K562 (cell line): ENCODE measurements around the gene EGR1. TPM values are rescaled to one million over a fixed set of nuclear protein-coding genes. Genes with fewer than 3 reads are reported as not detected.

Source experiments
- ATAC-seq: fragments of 200-7000 bp; cut with Tn5 transposase; 3 replicates; pipeline ENCODE4 v1.9.1; 2020; ENCODE audit warnings: moderate library complexity
- BruUV-seq: library from RNA; stranded (reverse); fragments of 400-500 nt; replicated peaks from 2 replicates; lab custom pipeline; 2021; lab: Mats Ljungman, UMichigan
- CTCF ChIA-PET: fragments of 300-600 bp; formaldehyde crosslinking; extraction: SDS; loops from one replicate; lab custom pipeline; 2021; ENCODE audit warnings: low intra/inter-chr PET ratio; lab: Yijun Ruan, JAX
- POLR2A ChIA-PET: fragments of 300-600, 350-650 bp; sonication (Branson Sonifier 250); formaldehyde crosslinking; extraction: SDS; loops from one replicate; lab custom pipeline; 2021; ENCODE audit warnings: antibody characterized with exemption, inconsistent platforms; lab: Yijun Ruan, JAX
- DNase-seq, 4 experiments: peaks; one replicate each; pipeline versions ENCODE4 v3.0.0 to v3.0.0-alpha.2; 2011 to 2018; ENCODE audit warnings: low spot score in 3 of 4, mixed read lengths in 3 of 4; ENCODE audit errors: extremely low read depth in 1 of 4
- FAIRE-seq: peaks from 2 replicates; lab custom pipeline; 2011; peaks lifted over from hg19 to GRCh38; lab: Jason Lieb, UNC
- H2AFZ ChIP-seq: 2 replicates; pipeline ENCODE4 v1.6.0; 2011; ENCODE audit warnings: low read depth, low read length, control low read depth, inconsistent platforms
- H3K27ac ChIP-seq: fragments of 200-600 bp; 3 replicates; pipeline ENCODE4 v1.8.0; 2011; ENCODE audit warnings: low read depth, mild to moderate bottlenecking, control low read depth, inconsistent platforms, low read length, moderate library complexity, mixed read lengths; ENCODE audit errors: extremely low read depth
- H3K27me3 ChIP-seq, 2 experiments: fragments of 300-600 bp in 1 of 2; 2 replicates in 1 of 2; 3 replicates in 1 of 2; pipeline versions ENCODE4 v1.6.0 to v1.8.0; 2011; ENCODE audit warnings: inconsistent platforms in 2 of 2, low read length in 2 of 2, mild to moderate bottlenecking in 1 of 2, mixed read lengths in 1 of 2, moderate library complexity in 1 of 2; ENCODE audit not compliant: control insufficient read depth in 2 of 2, insufficient read depth in 2 of 2
- H3K36me3 ChIP-seq: fragments of 300-600 bp; 3 replicates; pipeline ENCODE4 v1.8.0; 2011; ENCODE audit warnings: mild to moderate bottlenecking, low read length, inconsistent platforms; ENCODE audit not compliant: control insufficient read depth, insufficient read depth
- H3K4me1 ChIP-seq, 2 experiments: fragments of 200-600 bp in 1 of 2; replicated peaks in 1 of 2; 2 replicates in 1 of 2; 3 replicates in 1 of 2; pipeline versions ENCODE4 v1.5.1 to v1.8.0; 2011; ENCODE audit warnings: inconsistent platforms in 2 of 2, low read length in 2 of 2, mild to moderate bottlenecking in 1 of 2, mixed read lengths in 1 of 2, moderate library complexity in 1 of 2; ENCODE audit not compliant: control insufficient read depth in 2 of 2, insufficient read depth in 2 of 2
- H3K4me2 ChIP-seq: 2 replicates; pipeline ENCODE4 v1.6.1; 2011; ENCODE audit warnings: low read length, control low read depth, inconsistent platforms, mixed read lengths; ENCODE audit not compliant: insufficient read depth
- H3K4me3 ChIP-seq: fragments of 200-600 bp; sonication (generic), shearing (Covaris generic); 2 replicates; pipeline ENCODE4 v1.5.1; 2016; ENCODE audit warnings: control low read depth, inconsistent platforms
- H3K79me2 ChIP-seq: fragments of 200-600 bp; 3 replicates; pipeline ENCODE4 v1.8.0; 2011; ENCODE audit warnings: low read length, inconsistent platforms; ENCODE audit not compliant: control insufficient read depth, insufficient read depth
- H3K9ac ChIP-seq, 2 experiments: 2 replicates each; pipeline versions ENCODE4 v1.6.0 to v1.6.1; 2011; ENCODE audit warnings: low read depth in 2 of 2, low read length in 2 of 2, control low read depth in 1 of 2, inconsistent platforms in 1 of 2, mild to moderate bottlenecking in 1 of 2, mixed read lengths in 1 of 2; ENCODE audit not compliant: insufficient read depth in 1 of 2
- H3K9me1 ChIP-seq: one replicate; pipeline ENCODE4 v1.6.0; 2011; ENCODE audit warnings: inconsistent platforms, mild to moderate bottlenecking, low read length, moderate library complexity; ENCODE audit not compliant: control insufficient read depth, insufficient read depth
- H3K9me3 ChIP-seq: replicated peaks from 2 replicates; pipeline ENCODE4 v1.5.1; 2011; ENCODE audit warnings: low read depth, low read length, inconsistent platforms; ENCODE audit not compliant: control insufficient read depth, insufficient read depth
- H4K20me1 ChIP-seq: replicated peaks from 2 replicates; pipeline ENCODE4 v1.6.1; 2011; ENCODE audit warnings: low read length, inconsistent platforms, mixed read lengths; ENCODE audit not compliant: control insufficient read depth, insufficient read depth
- ARNT ChIP-seq, 2 experiments: fragments of 450-650 bp; IDR thresholded peaks; 2 replicates each; pipeline ENCODE4 v1.6.1; 2016; ENCODE audit warnings: mild to moderate bottlenecking in 1 of 2
- FOXA1 ChIP-seq: fragments of 450-650 bp; IDR thresholded peaks from 2 replicates; pipeline ENCODE4 v1.6.1; 2016; ENCODE audit warnings: mild to moderate bottlenecking, borderline replicate concordance
- HNRNPUL1 ChIP-seq: fragments of 200-400 bp; formaldehyde crosslinking; IDR thresholded peaks from 2 replicates; pipeline ENCODE4 v1.6.1; 2017; ENCODE audit warnings: low read length
- KDM2B ChIP-seq: fragments of 250-450 bp; sonication (Bioruptor Pico); IDR thresholded peaks from 2 replicates; pipeline ENCODE4 v1.8.0; 2021; ENCODE audit warnings: mild to moderate bottlenecking, moderate library complexity
- NFIC ChIP-seq: fragments of 450-650 bp; IDR thresholded peaks from 2 replicates; pipeline ENCODE4 v1.6.1; 2017; ENCODE audit warnings: mild to moderate bottlenecking, inconsistent platforms
- NR2C2 ChIP-seq, 2 experiments: fragments of 200-800 bp in 1 of 2; sonication (Bioruptor generic) in 1 of 2; sonication (generic) in 1 of 2; formaldehyde crosslinking in 1 of 2; IDR thresholded peaks; 2 replicates each; pipeline versions ENCODE4 v1.6.1 to v1.8.0; 2016 to 2022; ENCODE audit warnings: mild to moderate bottlenecking in 1 of 2, missing compliant biosample characterization in 1 of 2, missing genetic modification characterization in 1 of 2, missing genetic modification reagents in 1 of 2
- PHB2 ChIP-seq: fragments of 450-650 bp; IDR thresholded peaks from 2 replicates; pipeline ENCODE4 v1.6.1; 2017; ENCODE audit warnings: low read depth
- SLC30A9 ChIP-seq: fragments of 250-450 bp; sonication (Bioruptor Pico); IDR thresholded peaks from 2 replicates; pipeline ENCODE4 v1.8.0; 2022; ENCODE audit warnings: mild to moderate bottlenecking, moderate library complexity
- ZHX1 ChIP-seq: fragments of 150-350 bp; conservative IDR thresholded peaks from 2 replicates; pipeline ENCODE4 v1.6.1; 2014; ENCODE audit warnings: low read length
- ZNF507 ChIP-seq: conservative IDR thresholded peaks from 2 replicates; pipeline ENCODE4 v1.6.1; 2017; ENCODE audit warnings: missing genetic modification characterization, missing compliant biosample characterization
- ZNF57 ChIP-seq: fragments of 450-650 bp; formaldehyde crosslinking; IDR thresholded peaks from 2 replicates; pipeline ENCODE4 v1.4.0; 2020; ENCODE audit warnings: mild to moderate bottlenecking, moderate library complexity
- WGBS: fragments of 100-300 bp; shearing (Covaris generic); methylation state at CpG from one replicate; pipeline ENCODE4 v1.1.6; 2016; ENCODE audit warnings: low coverage, mixed read lengths; ENCODE audit not compliant: insufficient coverage; ENCODE audit errors: missing lambda C conversion rate; 5-methylcytosine and 5-hydroxymethylcytosine counted together
- in situ Hi-C: fragments of 300-500 bp; cut with MboI; formaldehyde crosslinking; loops from 4 replicates; pipeline ENCODE4 v1.15.0; 2018; ENCODE audit warnings: inconsistent platforms, mixed read lengths
- intact Hi-C: fragments of 100-400 bp; cut with micrococcal nuclease; formaldehyde crosslinking; loops from 2 replicates; pipeline ENCODE4 v1.14.2; 2022
- polyA plus RNA-seq, 8 experiments: library from polyadenylated mRNA; depleted of rRNA in 4 of 8; stranded (reverse) in 5 of 8; unstranded in 3 of 8; fragments of >200 nt; fragmentation: Nextera tagmentation in 2 of 8; fragmentation: Illumina TruSeq in 1 of 8; extraction: Ambion mirVana in 2 of 8; extraction: Trizol in 1 of 8; gene quantifications; 2 replicates each; pipeline versions ENCODE4 v1.2.1 to v1.2.3, GENCODE V29; 2011 to 2014; ENCODE audit warnings: inconsistent platforms in 1 of 8, missing spikeins in 1 of 8
- total RNA-seq, 7 experiments: library from RNA; depleted of rRNA in 6 of 7; stranded (reverse); fragments of >200 nt in 6 of 7; fragmentation: Illumina TruSeq in 2 of 7; extraction: Trizol in 2 of 7; gene quantifications; 2 replicates each; pipeline versions ENCODE4 v1.2.1 to v1.2.3, GENCODE V29; 2011 to 2021; ENCODE audit warnings: low replicate concordance in 1 of 7
- TF ChIP-seq, protein P1 (sequence below): fragments of 250-450 bp; sonication (Bioruptor Pico); IDR thresholded peaks from 2 replicates; pipeline ENCODE4 v1.9.0; 2021; ENCODE audit warnings: mild to moderate bottlenecking

The EGR1 gene
- total and polyA plus RNA-seq, 9 of the 15 experiments (the other 6 are each of a cell fraction or from before 2014, with no cell fraction given): 1.3 to 132 (median 21.5) TPM

- Histone ChIP-seq H4K20me1 (peaks cover 6% of the 10 kb centered on the region), H3K4me1 (0 out of 5 replicates have a peak, but pooled peaks cover 0 to 1% of the 10 kb centered on the region in 2 experiments), H3K9ac (no peak overlapping the region)
- 90% methylated on average over 3 of the region's 3 CpGs for WGBS
- BruUV-seq: no TSS peak
- in situ Hi-C loops: no loop called here
- TF ChIP-seq NFIC (peak; percentile 20; the same call in 1 of the 2 replicates), ZNF507 (tag) (no peak), NR2C2 (CRISPR knock-in tag; IDR thresholded peaks at IDR 0.05) (no peak), NR2C2 (tag; IDR thresholded peaks at IDR 0.05) (no peak)
- TF ChIP-seq, all 486 proteins: peak for 1
- Histone ChIP-seq H3K4me2 (no peak overlapping the region), H2AFZ (no peak overlapping the region), H3K9me1 (peaks cover 4% of the 10 kb centered on the region), H3K36me3 (peaks cover 94% of the 10 kb centered on the region), H3K9me3 (no peaks in the 10 kb centered on the region), H3K27me3 (no peaks in the 10 kb centered on the region), H3K4me3 (no peak overlapping the region), H3K27ac (no peak overlapping the region), H3K79me2 (peaks cover 39% of the 10 kb centered on the region)
- DNase-seq (no peak), ATAC-seq (no peak), FAIRE-seq (no peak)
- intact Hi-C loops: no loop called here
- CTCF ChIA-PET: no interaction called here
- POLR2A ChIA-PET: interaction anchor here (0.7 to 1.3 kb wide), 2 partner anchors 11 to 12 kb away, joined by 3 to 5 read pairs; no protein-coding TSS in a partner anchor
Observed at GRCh38 chr5:138515556-138516245, 50.4 kb downstream of the EGR1 start.

- BruUV-seq: no TSS peak
- no peak overlapping the region for H3K4me2 ChIP-seq
- H3K36me3 ChIP-seq: peaks cover 90% of the 10 kb centered on the region
- ATAC-seq: no peak
- ChIA-PET CTCF (no interaction called here), POLR2A (interaction anchor here (0.5 to 2.0 kb wide), 5 partner anchors 12 to 304 kb away, joined by 3 to 6 read pairs (median 5); partner anchors contain the start of genes CDC23 and ETF1)
- DNase-seq: no peak
- intact Hi-C loops: no loop called here
- H2AFZ ChIP-seq: no peak overlapping the region
- H4K20me1 ChIP-seq: peaks cover 11% of the 10 kb centered on the region
- H3K9ac ChIP-seq: no peak overlapping the region
- H3K9me3 ChIP-seq: no peaks in the 10 kb centered on the region
- no peak overlapping the region for H3K4me3 ChIP-seq
- H3K9me1 ChIP-seq: peaks cover 4% of the 10 kb centered on the region
- FAIRE-seq: no peak
- in situ Hi-C loops: no loop called here
- H3K27ac ChIP-seq: no peak overlapping the region
- H3K27me3 ChIP-seq: no peaks in the 10 kb centered on the region
- 0 out of 5 replicates have a peak, but pooled peaks cover 0 to 4% of the 10 kb centered on the region in 2 experiments for H3K4me1 ChIP-seq
- H3K79me2 ChIP-seq: peaks cover 56% of the 10 kb centered on the region
- 96% methylated on average over 4 of the region's 4 CpGs for WGBS
- TF ChIP-seq FOXA1 (no peak), SLC30A9 (CRISPR knock-in tag) (no peak), ZHX1 (no peak), KDM2B (CRISPR knock-in tag) (no peak), HNRNPUL1 (no peak), ZNF57 (CRISPR knock-in tag) (no peak), ARNT (IDR thresholded peaks at IDR 0.05) (no peak), PHB2 (no peak)
- TF ChIP-seq, protein P1, sequence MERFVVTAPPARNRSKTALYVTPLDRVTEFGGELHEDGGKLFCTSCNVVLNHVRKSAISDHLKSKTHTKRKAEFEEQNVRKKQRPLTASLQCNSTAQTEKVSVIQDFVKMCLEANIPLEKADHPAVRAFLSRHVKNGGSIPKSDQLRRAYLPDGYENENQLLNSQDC: no peak
Observed at GRCh38 chr5:138517437-138517836, 52.2 kb downstream of the EGR1 start.
